ENCODE data around the gene EDNRA. TPM values are rescaled to one million over a fixed set of nuclear protein-coding genes. Genes with fewer than 3 reads are reported as not detected.

The EDNRA gene
- total RNA-seq, 1 donor from 2014 or later = 10.0 TPM

- no peaks in the 10 kb centered on the region for H3K27me3 ChIP-seq (ENCODE audit: low read depth)
- H3K27ac ChIP-seq (replicated peaks) = no peak overlapping the region
- H3K4me1 ChIP-seq = peaks cover 21% of the 10 kb centered on the region
- no peak for DNase-seq
- H3K36me3 ChIP-seq = no peaks in the 10 kb centered on the region
- H3K9me3 ChIP-seq (replicated peaks) = no peaks in the 10 kb centered on the region
- no peak overlapping the region for H3K4me3 ChIP-seq
- TF ChIP-seq CTCF (IDR thresholded peaks at IDR 0.05; ENCODE audit: borderline replicate concordance) = peak; percentile 79
- intact Hi-C loops (cut with micrococcal nuclease) = no loop called here
Measured at GRCh38 chr4:147518846-147519767, 38.2 kb downstream of the EDNRA start.

GRCh38 chr4:147524601-147525000 is 43.7 kb downstream of the EDNRA start:
- H3K4me1 ChIP-seq = peaks cover 23% of the 10 kb centered on the region
- intact Hi-C loops (cut with micrococcal nuclease) = no loop called here
- H3K27me3 ChIP-seq (ENCODE audit: low read depth) = no peaks in the 10 kb centered on the region
- H3K36me3 ChIP-seq = no peaks in the 10 kb centered on the region
- H3K27ac ChIP-seq (replicated peaks) = no peak overlapping the region
- no peaks in the 10 kb centered on the region for H3K9me3 ChIP-seq (replicated peaks)
- no peak for DNase-seq
- no peak for TF ChIP-seq CTCF (IDR thresholded peaks at IDR 0.05; ENCODE audit: borderline replicate concordance)
- H3K4me3 ChIP-seq = no peak overlapping the region

- H3K4me3 ChIP-seq = no peak overlapping the region
- no peak for DNase-seq
- intact Hi-C loops (cut with micrococcal nuclease) = no loop called here
- H3K27ac ChIP-seq (replicated peaks) = no peak overlapping the region
- H3K36me3 ChIP-seq = no peaks in the 10 kb centered on the region
- no peaks in the 10 kb centered on the region for H3K9me3 ChIP-seq (replicated peaks)
- TF ChIP-seq CTCF (IDR thresholded peaks at IDR 0.05; ENCODE audit: borderline replicate concordance) = no peak
- H3K27me3 ChIP-seq (ENCODE audit: low read depth) = no peaks in the 10 kb centered on the region
- H3K4me1 ChIP-seq = peaks cover 23% of the 10 kb centered on the region
Measured at GRCh38 chr4:147525494-147526271, 44.8 kb downstream of the EDNRA start.

GRCh38 chr4:147526272-147526654 is 45.4 kb downstream of the EDNRA start:
- Histone ChIP-seq H3K4me3 (no peak overlapping the region), H3K9me3 (replicated peaks) (no peaks in the 10 kb centered on the region), H3K4me1 (peaks cover 23% of the 10 kb centered on the region), H3K36me3 (no peaks in the 10 kb centered on the region), H3K27ac (replicated peaks) (no peak overlapping the region), H3K27me3 (ENCODE audit: low read depth) (no peaks in the 10 kb centered on the region)
- intact Hi-C loops (cut with micrococcal nuclease) = no loop called here
- peak; percentile 32 for TF ChIP-seq CTCF (IDR thresholded peaks at IDR 0.05; ENCODE audit: borderline replicate concordance)
- DNase-seq = no peak

GRCh38 chr4:147528054-147528453 is 47.2 kb downstream of the EDNRA start:
- Histone ChIP-seq H3K9me3 (replicated peaks) (no peaks in the 10 kb centered on the region), H3K4me3 (no peak overlapping the region), H3K4me1 (peaks cover 23% of the 10 kb centered on the region), H3K36me3 (no peaks in the 10 kb centered on the region), H3K27ac (replicated peaks) (no peak overlapping the region), H3K27me3 (ENCODE audit: low read depth) (no peaks in the 10 kb centered on the region)
- intact Hi-C loops (cut with micrococcal nuclease) = no loop called here
- DNase-seq = no peak
- no peak for TF ChIP-seq CTCF (IDR thresholded peaks at IDR 0.05; ENCODE audit: borderline replicate concordance)
